GM12875 (cell line): Measurements from ENCODE around the gene KCNJ6.

Source experiments
- H3K4me3 ChIP-seq: one replicate; pipeline ENCODE4 v1.5.1; 2011; ENCODE audit warnings: low read depth, low read length, control low read depth
- TF ChIP-seq, protein P1 (sequence below): IDR thresholded peaks from 2 replicates; pipeline ENCODE4 v1.5.1; 2011; ENCODE audit warnings: low read depth, mild to moderate bottlenecking, control low read depth, inconsistent platforms, low read length, moderate library complexity, borderline replicate concordance; ENCODE audit not compliant: insufficient read depth

KCNJ6 gene

DNA sequence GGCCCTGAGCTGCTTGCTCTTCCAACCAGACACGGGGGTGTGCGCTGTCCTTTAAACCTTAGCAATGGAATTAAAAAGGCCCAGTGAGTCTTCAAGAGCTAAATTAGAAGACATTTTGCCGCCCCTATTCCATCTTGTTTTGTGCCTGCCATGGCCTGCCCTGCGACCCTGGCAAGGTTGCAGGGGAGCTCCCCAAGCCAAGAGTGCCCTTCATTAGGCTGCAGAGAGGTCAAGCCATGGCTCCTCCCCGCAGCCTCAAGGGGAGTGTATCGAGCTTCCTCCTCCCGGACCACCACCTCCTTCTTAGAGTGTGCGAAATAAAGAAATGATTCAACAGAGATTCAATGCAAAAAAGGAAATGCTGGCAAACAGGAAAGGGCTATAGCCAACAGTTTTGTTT, 293.5 kb downstream of the KCNJ6 start:
- TF ChIP-seq, protein P1, sequence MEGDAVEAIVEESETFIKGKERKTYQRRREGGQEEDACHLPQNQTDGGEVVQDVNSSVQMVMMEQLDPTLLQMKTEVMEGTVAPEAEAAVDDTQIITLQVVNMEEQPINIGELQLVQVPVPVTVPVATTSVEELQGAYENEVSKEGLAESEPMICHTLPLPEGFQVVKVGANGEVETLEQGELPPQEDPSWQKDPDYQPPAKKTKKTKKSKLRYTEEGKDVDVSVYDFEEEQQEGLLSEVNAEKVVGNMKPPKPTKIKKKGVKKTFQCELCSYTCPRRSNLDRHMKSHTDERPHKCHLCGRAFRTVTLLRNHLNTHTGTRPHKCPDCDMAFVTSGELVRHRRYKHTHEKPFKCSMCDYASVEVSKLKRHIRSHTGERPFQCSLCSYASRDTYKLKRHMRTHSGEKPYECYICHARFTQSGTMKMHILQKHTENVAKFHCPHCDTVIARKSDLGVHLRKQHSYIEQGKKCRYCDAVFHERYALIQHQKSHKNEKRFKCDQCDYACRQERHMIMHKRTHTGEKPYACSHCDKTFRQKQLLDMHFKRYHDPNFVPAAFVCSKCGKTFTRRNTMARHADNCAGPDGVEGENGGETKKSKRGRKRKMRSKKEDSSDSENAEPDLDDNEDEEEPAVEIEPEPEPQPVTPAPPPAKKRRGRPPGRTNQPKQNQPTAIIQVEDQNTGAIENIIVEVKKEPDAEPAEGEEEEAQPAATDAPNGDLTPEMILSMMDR: no peak

DNA sequence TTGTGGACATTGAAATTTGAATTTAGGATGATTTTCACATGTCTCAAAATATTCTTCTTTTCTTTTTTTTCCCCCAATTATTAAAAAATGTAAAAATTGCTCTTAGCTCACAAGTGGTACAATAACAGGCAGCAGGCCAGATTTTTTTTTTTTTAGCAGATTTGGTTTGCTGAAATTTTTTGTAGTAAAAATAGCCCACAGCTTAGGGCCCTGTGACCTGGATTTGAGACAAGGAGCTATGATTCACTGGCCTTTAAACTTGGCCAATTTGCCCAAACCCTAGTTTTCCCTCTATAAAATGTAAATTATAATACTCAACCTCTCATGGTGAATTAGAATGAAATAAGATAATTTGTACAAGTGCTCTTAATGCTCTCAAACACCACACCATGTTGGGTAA, 295.9 kb downstream of the KCNJ6 start:
- no peak overlapping the region for H3K4me3 ChIP-seq
- TF ChIP-seq, protein P1: no peak

More for the DNA sequence above, 293.5 kb downstream of the KCNJ6 start:
- H3K4me3 ChIP-seq: no peak overlapping the region

DNA sequence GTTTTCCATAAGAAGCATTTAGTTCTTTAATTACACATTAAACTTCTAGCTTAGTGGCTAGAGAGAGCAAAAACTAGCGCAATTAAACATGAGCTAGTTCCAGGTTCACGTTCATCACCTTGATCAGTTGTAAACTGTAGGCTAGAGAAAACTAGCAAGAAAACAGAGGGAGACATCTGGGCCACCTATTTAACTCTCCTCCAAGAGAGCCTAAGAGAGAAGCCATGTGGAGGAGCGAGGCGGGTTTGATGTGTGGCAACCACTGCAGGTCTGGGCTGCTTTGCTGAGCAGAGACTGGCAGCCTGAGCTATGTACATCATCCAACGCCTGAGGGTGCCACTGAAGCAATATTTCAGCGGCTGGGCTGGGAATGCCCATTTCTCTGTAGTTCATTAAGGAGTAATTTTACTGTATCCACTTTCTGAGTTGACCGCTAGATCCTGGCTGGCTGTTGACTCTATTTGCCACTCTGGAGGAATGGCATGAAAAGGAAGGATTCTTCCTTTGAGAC, 296.7 kb downstream of the KCNJ6 start:
- TF ChIP-seq, protein P1: no peak
- no peak overlapping the region for H3K4me3 ChIP-seq

DNA sequence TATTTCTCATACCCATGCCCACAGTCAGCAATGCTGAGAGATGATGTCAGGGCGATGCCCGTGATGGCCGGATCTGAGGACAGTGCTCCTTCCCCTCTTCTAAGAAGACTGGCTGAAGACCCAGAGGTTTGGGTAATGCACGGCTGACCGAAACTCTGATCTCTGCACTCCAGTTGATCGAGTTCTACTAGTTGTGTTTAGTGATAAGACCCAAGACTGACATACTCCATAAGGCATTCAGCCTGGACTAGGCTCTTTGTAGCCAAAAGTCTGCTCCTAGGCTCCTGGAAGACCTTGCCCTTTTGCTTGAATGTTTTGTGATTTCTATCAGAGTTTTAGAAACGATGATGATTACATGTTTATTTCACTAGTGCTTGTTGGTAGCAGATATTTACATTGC, 298.2 kb downstream of the KCNJ6 start:
- H3K4me3 ChIP-seq: no peak overlapping the region
- TF ChIP-seq, protein P1: no peak

DNA sequence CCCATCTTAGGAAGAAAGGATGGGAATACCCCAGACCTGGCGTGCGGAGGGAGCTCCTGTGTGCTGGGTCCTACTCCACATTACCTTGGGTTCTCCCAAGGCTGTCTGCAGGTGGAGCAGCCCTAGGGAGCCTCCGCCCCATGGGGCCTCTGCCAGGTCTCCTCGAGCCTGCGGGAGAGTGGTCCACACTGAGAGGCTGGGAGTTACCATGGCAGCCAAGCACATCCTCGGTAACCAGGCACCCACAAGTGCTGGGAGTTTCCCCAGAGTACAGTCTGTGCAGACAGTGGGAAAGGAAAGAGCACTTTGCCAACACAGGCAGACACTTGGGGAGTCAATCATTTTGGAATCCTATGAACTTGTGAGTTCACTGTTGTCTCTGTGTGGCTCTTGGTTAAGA, 300.3 kb downstream of the KCNJ6 start:
- TF ChIP-seq, protein P1: no peak
- no peak overlapping the region for H3K4me3 ChIP-seq

DNA sequence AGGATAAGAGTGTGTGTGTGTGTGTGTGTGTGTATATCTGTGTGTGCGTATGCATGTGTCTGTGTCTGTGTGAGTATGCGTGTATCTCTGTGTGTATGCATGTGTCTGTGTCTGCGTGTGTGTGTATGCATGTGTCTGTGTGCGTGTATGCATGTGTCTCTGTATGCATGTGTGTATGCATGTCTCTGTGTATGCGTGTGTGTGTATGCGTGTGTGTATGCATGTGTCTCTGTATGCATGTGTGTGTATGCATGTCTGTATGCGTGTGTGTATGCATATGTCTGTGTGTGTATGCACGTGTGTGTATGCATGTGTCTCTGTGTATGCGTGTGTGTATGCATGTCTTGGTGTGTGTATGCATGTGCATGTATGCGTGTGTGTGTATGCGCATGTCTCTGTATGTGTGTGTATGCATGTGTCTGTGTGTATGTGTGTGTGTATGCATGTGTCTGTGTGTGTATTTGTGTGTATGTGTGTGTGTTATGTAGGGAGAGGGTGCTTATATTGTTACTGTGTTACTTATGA, 301.8 kb downstream of the KCNJ6 start:
- TF ChIP-seq, protein P1: no peak
- no peak overlapping the region for H3K4me3 ChIP-seq

DNA sequence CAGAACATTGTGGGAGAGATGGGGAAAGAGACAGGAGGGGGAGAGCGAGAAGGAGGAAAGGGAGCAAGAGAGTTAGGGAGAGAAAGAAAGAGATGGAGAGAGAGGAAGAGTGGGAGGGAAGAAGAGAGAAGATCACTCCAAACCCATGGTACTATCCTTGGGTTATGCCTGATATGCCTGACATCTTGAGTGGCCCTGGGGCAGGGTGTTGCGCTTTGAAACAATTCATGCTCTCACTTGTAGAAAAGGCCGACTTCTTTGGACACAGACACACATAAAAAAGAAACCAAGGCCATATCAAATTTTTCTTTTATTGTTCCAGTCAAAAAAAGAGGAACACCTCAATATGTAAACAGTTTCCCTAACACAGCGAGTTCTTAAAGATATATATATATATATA, 309.2 kb downstream of the KCNJ6 start:
- TF ChIP-seq, protein P1: no peak
- no peak overlapping the region for H3K4me3 ChIP-seq
